GM20431 (cell line): ENCODE data around the gene JMJD6.
"Not testable (repeated sequence)": the region's sequence is repeated elsewhere in the genome, so short reads cannot be mapped to it uniquely, and the experiment has no call there.

Experiments used
- in situ Hi-C: fragments of 300-500 bp; cut with MseI, MboI; formaldehyde crosslinking; loops from one replicate; pipeline ENCODE4 v1.15.0; 2020; ENCODE audit warnings: low sequenced_read_pairs; ENCODE audit not compliant: unreplicated experiment

JMJD6 gene

GRCh38 chr17:76700617-76701470 lies 25.6 kb downstream of the JMJD6 start:
- in situ Hi-C loops, result no loop called here

DNA sequence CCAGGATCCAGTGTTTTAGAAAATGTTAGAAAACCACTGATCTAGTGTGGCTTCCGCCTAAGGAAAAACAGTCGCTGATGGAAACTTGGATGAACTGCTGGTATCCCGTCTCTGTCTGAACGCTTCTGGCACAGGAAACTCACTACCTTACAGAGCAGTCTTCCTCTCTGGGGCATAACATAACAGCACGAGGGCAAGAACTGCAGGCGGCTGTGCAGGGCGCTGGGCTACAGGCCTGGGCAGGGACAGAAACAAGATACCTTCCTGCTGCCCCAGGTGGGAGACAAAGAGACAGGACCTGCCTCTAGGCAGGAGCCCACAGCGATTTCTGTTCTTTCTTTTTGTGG lies 26.2 kb downstream of the JMJD6 start:
- in situ Hi-C loops, result no loop called here

DNA sequence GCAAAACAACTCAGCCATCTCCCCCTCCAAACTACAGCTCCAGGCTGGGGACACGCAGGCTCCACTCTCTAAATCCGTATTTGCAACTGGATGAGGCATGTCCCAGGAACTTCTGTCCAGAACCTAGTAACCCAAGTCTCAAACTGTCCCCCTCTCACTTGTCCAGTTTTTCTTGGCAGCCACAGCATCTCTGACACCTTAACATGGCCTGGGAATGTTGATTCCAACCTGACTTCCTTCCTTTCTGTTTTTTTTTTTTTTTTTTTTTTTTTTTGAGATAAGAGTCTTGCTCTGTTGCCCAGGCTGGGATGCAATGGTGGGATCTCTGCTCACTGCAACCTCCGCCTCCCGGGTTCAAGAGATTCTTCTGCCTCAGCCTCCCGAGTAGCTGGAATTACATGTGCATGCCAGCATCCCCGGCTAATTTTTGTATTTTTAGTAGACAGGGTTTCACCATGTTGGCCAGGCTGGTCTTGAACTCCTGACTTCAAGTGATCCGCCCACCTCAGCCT lies 27.9 kb downstream of the JMJD6 start:
- in situ Hi-C loops, result not testable (repeated sequence)

- in situ Hi-C loops, result no loop called here
Measured at GRCh38 chr17:76697702-76698465, 28.5 kb downstream of the JMJD6 start.

GRCh38 chr17:76696763-76697701 lies 29.4 kb downstream of the JMJD6 start:
- in situ Hi-C loops, result no loop called here

DNA sequence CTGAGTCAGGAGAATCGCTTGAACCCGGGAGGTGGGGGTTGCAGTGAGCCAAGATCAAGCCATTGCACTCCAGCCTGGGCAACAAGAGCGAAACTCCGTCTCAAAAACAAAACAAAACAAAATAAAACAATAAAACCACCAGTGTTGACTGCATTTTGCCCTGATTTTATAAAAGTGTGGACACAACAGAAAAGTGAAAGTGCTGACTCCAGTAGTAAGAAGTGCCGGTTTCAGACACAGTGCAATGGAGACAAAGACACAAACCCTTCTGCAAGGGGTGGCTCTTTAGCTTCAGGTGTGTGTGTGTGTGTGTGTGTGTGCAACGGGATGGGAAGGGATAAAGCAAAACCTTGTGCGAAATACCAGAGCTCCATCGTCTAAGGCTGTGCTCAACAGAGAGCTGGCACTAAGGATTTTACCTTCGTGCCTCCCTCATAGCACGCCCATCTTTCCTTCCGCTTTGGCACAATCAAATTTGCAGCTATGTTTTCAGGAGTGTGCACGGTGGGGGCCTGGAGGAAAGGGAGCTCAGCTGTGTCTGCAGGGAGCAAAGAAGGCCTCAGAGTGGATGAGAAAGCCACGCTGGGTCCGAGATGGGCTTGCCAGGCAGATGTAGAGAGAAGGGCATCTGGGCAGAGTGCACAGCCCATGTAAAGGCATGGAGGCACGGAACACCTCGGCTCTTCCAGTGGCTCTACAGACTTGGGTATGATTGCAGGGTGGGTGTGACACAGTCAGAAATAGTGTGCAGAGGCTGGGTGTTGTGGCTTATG lies 31.2 kb downstream of the JMJD6 start:
- in situ Hi-C loops, result no loop called here

- in situ Hi-C loops, result no loop called here
Measured at GRCh38 chr17:76691379-76692191, 34.8 kb downstream of the JMJD6 start.

- in situ Hi-C loops, result no loop called here
Measured at GRCh38 chr17:76690596-76691280, 35.7 kb downstream of the JMJD6 start.

DNA sequence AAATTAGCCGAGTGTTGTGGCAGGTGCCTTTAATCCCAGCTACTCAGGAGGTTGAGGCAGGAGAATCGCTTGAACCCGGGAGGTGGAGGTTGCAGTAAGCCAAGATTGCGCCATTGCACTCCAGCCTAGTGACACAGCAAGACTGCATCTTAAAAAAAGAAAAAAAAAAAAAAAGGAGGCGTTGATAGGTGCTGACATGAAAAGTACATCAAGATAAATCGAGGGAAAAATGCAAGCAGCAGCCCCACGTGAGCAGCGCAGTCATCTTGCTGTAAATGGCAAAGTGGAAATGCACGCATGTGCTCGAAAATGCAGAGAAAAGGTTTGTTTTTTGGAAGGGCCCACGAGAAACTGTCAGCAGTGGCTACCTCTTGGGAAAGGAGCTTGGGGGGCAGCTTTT lies 36.5 kb downstream of the JMJD6 start:
- in situ Hi-C loops, result no loop called here

- in situ Hi-C loops, result no loop called here
Measured at GRCh38 chr17:76688165-76688622, 38.2 kb downstream of the JMJD6 start.

GRCh38 chr17:76687298-76688164 lies 38.9 kb downstream of the JMJD6 start:
- in situ Hi-C loops, result no loop called here

- in situ Hi-C loops, result no loop called here
Measured at GRCh38 chr17:76686538-76687297, 39.7 kb downstream of the JMJD6 start.

GRCh38 chr17:76685846-76686245 lies 40.6 kb downstream of the JMJD6 start:
- in situ Hi-C loops, result no loop called here

- in situ Hi-C loops, result no loop called here
Measured at GRCh38 chr17:76685366-76685765, 41.0 kb downstream of the JMJD6 start.

- in situ Hi-C loops, result no loop called here
Measured at GRCh38 chr17:76684756-76685155, 41.6 kb downstream of the JMJD6 start.
